Effector memory CD4-positive, alpha-beta T cell (primary cell): Measurements from ENCODE around the gene ACKR1.

Experiments used
- DNase-seq, 3 donors: peaks; one replicate each; pipeline ENCODE4 v3.0.0-alpha.2; 2020
- H3K27ac ChIP-seq: 2 replicates; pipeline ENCODE4 v1.7.0; 2013; ENCODE audit warnings: mild to moderate bottlenecking, low read length, moderate library complexity; ENCODE audit not compliant: insufficient read depth, poor library complexity, severe bottlenecking
- H3K27me3 ChIP-seq: replicated peaks from 2 replicates; pipeline ENCODE4 v1.7.0; 2013; ENCODE audit warnings: mild to moderate bottlenecking, low read length; ENCODE audit not compliant: insufficient read depth, control insufficient read depth, poor library complexity, severe bottlenecking
- H3K36me3 ChIP-seq: 2 replicates; pipeline ENCODE4 v1.7.0; 2013; ENCODE audit warnings: mild to moderate bottlenecking, low read length, moderate library complexity; ENCODE audit not compliant: control insufficient read depth, insufficient read depth
- H3K4me1 ChIP-seq: 2 replicates; pipeline ENCODE4 v1.7.0; 2013; ENCODE audit warnings: low read length, mild to moderate bottlenecking; ENCODE audit not compliant: control insufficient read depth, insufficient read depth, poor library complexity, severe bottlenecking
- H3K4me3 ChIP-seq: 2 replicates; pipeline ENCODE4 v1.7.0; 2013; ENCODE audit warnings: low read length, low read depth, mild to moderate bottlenecking; ENCODE audit not compliant: insufficient read depth, poor library complexity, severe bottlenecking
- H3K9me3 ChIP-seq: 2 replicates; pipeline ENCODE4 v1.7.0; 2013; ENCODE audit warnings: mild to moderate bottlenecking, low read length, moderate library complexity; ENCODE audit not compliant: control insufficient read depth

Gene ACKR1

GRCh38 chr1:159171688-159172501 lies 32.8 kb upstream of the ACKR1 start:
- DNase-seq: no peak
- Histone ChIP-seq H3K27ac (no peak overlapping the region), H3K4me1 (no peaks in the 10 kb centered on the region), H3K27me3 (peaks cover 24% of the 10 kb centered on the region), H3K9me3 (no peaks in the 10 kb centered on the region), H3K4me3 (no peak overlapping the region), H3K36me3 (no peaks in the 10 kb centered on the region)

GRCh38 chr1:159172614-159173291 lies 31.9 kb upstream of the ACKR1 start:
- H3K27me3 ChIP-seq: peaks cover 24% of the 10 kb centered on the region
- no peak overlapping the region for H3K27ac ChIP-seq
- no peaks in the 10 kb centered on the region for H3K4me1 ChIP-seq
- no peak for DNase-seq
- no peaks in the 10 kb centered on the region for H3K9me3 ChIP-seq
- no peak overlapping the region for H3K4me3 ChIP-seq
- no peaks in the 10 kb centered on the region for H3K36me3 ChIP-seq

GRCh38 chr1:159173320-159173719 lies 31.4 kb upstream of the ACKR1 start:
- Histone ChIP-seq H3K9me3 (no peaks in the 10 kb centered on the region), H3K27me3 (peaks cover 24% of the 10 kb centered on the region), H3K4me3 (no peak overlapping the region), H3K4me1 (no peaks in the 10 kb centered on the region), H3K27ac (no peak overlapping the region), H3K36me3 (no peaks in the 10 kb centered on the region)
- no peak for DNase-seq

GRCh38 chr1:159175571-159175970 lies 29.1 kb upstream of the ACKR1 start:
- Histone ChIP-seq H3K27ac (no peak overlapping the region), H3K9me3 (no peaks in the 10 kb centered on the region), H3K4me3 (no peak overlapping the region), H3K27me3 (peaks cover 19% of the 10 kb centered on the region), H3K36me3 (no peaks in the 10 kb centered on the region), H3K4me1 (no peaks in the 10 kb centered on the region)
- DNase-seq: no peak

- no peak overlapping the region for H3K4me3 ChIP-seq
- H3K27ac ChIP-seq: no peak overlapping the region
- no peaks in the 10 kb centered on the region for H3K36me3 ChIP-seq
- H3K27me3 ChIP-seq: peaks cover 11% of the 10 kb centered on the region
- no peak for DNase-seq
- no peaks in the 10 kb centered on the region for H3K4me1 ChIP-seq
- no peaks in the 10 kb centered on the region for H3K9me3 ChIP-seq
These were observed 27.3 kb upstream of the ACKR1 start for GRCh38 chr1:159177272-159177907.

- DNase-seq: no peak
- Histone ChIP-seq H3K4me3 (no peak overlapping the region), H3K4me1 (no peaks in the 10 kb centered on the region), H3K27ac (no peak overlapping the region), H3K36me3 (no peaks in the 10 kb centered on the region), H3K27me3 (no peaks in the 10 kb centered on the region), H3K9me3 (no peaks in the 10 kb centered on the region)
These were observed 24.8 kb upstream of the ACKR1 start for GRCh38 chr1:159179906-159180305.

GRCh38 chr1:159180516-159180915 lies 24.2 kb upstream of the ACKR1 start:
- no peaks in the 10 kb centered on the region for H3K27me3 ChIP-seq
- no peak overlapping the region for H3K4me3 ChIP-seq
- DNase-seq: no peak
- H3K36me3 ChIP-seq: no peaks in the 10 kb centered on the region
- no peak overlapping the region for H3K27ac ChIP-seq
- no peaks in the 10 kb centered on the region for H3K9me3 ChIP-seq
- no peaks in the 10 kb centered on the region for H3K4me1 ChIP-seq

- Histone ChIP-seq H3K36me3 (no peaks in the 10 kb centered on the region), H3K4me1 (no peaks in the 10 kb centered on the region), H3K27ac (no peak overlapping the region), H3K9me3 (no peaks in the 10 kb centered on the region), H3K4me3 (no peak overlapping the region), H3K27me3 (no peaks in the 10 kb centered on the region)
- no peak for DNase-seq
These were observed 23.2 kb upstream of the ACKR1 start for GRCh38 chr1:159181328-159182024.

- peaks cover 5% of the 10 kb centered on the region for H3K27me3 ChIP-seq
- DNase-seq: no peak
- H3K4me3 ChIP-seq: no peak overlapping the region
- no peaks in the 10 kb centered on the region for H3K36me3 ChIP-seq
- H3K9me3 ChIP-seq: no peaks in the 10 kb centered on the region
- no peaks in the 10 kb centered on the region for H3K4me1 ChIP-seq
- H3K27ac ChIP-seq: no peak overlapping the region
These were observed 20.5 kb upstream of the ACKR1 start for GRCh38 chr1:159184201-159184600.
